AG09309 (cell line): ENCODE data around the gene MARCHF3.
"Not testable (repeated sequence)": the region's sequence is repeated elsewhere in the genome, so short reads cannot be mapped to it uniquely, and the experiment has no call there.

Experiments used
- DNase-seq: peaks from one replicate; pipeline ENCODE4 v3.0.0-alpha.2; 2010; ENCODE audit warnings: low read depth
- H3K4me3 ChIP-seq: 2 replicates; pipeline ENCODE4 v1.5.1; 2011; ENCODE audit warnings: mild to moderate bottlenecking, low read depth, low read length, moderate library complexity; ENCODE audit not compliant: control insufficient read depth
- TF ChIP-seq, protein P1 (sequence below): IDR thresholded peaks from 2 replicates; pipeline ENCODE4 v1.5.1; 2011; ENCODE audit warnings: mild to moderate bottlenecking, low read depth, low read length, inconsistent platforms; ENCODE audit not compliant: insufficient read depth, control insufficient read depth; ENCODE audit errors: missing control alignments

MARCHF3 gene

DNA sequence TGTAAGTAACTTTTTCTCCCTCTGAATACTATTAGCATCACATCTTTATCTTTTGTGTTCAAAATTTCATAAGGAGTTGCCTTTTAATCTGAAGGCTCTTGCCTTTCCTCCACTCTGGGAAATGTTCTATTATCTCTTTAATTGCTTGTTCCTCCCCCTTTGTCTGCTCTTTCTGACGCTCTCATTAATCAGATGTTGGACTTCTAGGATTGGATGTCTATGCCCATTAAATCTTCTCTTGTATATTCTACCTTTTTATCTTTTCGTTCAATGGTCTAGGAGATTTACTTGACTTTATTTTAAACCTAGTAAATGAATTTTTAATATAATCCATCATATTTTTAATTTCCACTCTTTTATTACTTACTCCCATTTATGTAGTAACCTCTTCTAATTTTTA lies 76.7 kb downstream of the MARCHF3 start:
- H3K4me3 ChIP-seq, result no peak overlapping the region
- TF ChIP-seq, protein P1, sequence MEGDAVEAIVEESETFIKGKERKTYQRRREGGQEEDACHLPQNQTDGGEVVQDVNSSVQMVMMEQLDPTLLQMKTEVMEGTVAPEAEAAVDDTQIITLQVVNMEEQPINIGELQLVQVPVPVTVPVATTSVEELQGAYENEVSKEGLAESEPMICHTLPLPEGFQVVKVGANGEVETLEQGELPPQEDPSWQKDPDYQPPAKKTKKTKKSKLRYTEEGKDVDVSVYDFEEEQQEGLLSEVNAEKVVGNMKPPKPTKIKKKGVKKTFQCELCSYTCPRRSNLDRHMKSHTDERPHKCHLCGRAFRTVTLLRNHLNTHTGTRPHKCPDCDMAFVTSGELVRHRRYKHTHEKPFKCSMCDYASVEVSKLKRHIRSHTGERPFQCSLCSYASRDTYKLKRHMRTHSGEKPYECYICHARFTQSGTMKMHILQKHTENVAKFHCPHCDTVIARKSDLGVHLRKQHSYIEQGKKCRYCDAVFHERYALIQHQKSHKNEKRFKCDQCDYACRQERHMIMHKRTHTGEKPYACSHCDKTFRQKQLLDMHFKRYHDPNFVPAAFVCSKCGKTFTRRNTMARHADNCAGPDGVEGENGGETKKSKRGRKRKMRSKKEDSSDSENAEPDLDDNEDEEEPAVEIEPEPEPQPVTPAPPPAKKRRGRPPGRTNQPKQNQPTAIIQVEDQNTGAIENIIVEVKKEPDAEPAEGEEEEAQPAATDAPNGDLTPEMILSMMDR, result no peak
- no peak for DNase-seq

DNA sequence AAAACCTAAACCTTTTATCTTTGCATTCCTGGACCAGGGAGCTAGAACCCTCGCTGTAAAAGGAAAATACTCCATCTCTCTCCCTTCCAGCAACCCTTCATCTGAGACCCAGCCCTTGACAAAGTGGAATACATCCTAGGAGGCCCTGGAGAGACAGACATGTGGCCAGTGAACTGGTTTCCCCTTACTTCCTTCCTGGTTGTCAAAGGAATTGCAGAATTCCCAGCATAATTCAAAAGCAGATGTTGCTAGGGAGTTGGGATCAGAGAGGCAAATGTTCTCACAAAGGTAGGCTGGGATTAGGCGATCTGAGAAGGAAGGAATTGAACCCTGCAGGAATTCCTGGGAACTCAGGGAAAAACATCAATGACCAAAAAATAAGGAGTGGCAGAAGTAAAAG lies 80.9 kb downstream of the MARCHF3 start:
- DNase-seq, result no peak
- H3K4me3 ChIP-seq, result no peak overlapping the region
- TF ChIP-seq, protein P1, result no peak

DNA sequence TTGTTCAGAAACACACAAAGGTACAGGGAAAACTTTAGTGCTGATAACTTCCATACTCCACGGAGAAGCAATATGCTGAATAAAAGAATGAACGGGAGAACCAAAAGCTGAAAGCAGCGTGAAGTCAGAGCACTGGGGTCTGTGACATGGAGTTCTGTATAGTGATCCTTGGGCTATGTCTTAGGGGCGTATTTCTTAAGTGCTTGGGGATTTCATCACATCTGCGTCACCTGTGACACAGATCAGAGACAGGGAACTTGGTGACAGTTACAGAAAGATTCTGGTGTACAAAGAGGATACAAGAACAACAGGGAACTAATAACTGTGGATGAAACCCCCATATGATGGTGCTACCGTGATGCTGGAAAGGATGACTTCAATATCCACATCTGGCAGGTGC lies 81.9 kb downstream of the MARCHF3 start:
- no peak overlapping the region for H3K4me3 ChIP-seq
- DNase-seq, result no peak
- TF ChIP-seq, protein P1, result no peak

DNA sequence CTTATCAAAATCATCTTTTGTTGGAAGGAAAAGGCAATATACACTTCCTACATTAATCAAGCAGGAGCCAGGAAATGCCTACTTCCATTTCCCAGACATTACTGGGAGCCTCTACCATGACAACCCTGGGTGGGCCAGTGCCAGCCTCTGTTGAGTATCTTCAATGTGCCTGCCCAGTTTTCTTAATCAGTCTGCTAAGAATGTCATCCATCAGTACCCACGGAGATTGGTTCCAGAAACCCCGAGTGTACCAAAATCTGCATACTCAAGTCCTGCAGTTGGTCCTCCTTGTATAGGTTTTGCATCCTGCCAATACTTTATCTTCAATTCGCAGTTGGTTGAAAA lies 82.4 kb downstream of the MARCHF3 start:
- TF ChIP-seq, protein P1, result no peak
- no peak for DNase-seq
- H3K4me3 ChIP-seq, result no peak overlapping the region

DNA sequence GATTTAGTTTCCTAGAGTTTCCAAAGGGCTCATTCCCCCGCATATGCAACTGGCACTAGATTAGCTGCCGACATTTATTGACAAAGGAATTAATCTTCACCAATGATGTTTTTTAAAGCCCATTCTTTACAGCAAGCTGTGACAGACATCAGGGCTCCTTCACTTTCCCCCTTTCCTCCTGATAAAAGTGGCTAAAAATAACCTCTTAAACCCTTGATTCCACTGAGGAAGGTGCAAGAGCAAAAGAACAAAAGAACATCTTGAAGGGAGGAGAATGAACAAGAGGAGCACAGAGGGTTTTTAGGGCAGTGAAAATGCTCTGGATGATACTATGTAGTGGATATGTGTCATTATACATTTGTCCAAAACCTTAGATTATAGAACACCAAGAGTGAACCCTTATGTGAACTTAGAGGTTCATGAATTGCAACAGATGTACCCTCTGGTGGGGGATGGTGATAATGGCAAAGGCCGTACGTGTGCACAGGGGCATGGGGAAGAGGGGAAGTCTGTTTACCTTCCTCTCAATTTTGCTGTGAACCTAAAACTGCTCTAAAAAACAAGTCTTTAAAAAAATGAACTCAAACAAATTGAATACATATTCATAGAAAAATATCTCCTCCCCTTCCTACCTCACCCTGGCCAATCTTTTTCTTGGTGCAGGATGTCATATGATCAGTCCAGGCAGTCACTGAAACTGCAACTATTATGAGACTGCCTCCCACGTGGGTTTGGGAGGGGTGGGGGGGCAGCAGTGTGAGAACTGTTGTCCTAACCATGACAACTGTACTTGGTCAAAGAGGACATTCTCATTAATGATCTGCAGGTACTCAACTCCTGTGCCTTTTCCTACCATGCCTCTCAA lies 83.0 kb downstream of the MARCHF3 start:
- TF ChIP-seq, protein P1, result no peak
- no peak overlapping the region for H3K4me3 ChIP-seq
- DNase-seq, result no peak

DNA sequence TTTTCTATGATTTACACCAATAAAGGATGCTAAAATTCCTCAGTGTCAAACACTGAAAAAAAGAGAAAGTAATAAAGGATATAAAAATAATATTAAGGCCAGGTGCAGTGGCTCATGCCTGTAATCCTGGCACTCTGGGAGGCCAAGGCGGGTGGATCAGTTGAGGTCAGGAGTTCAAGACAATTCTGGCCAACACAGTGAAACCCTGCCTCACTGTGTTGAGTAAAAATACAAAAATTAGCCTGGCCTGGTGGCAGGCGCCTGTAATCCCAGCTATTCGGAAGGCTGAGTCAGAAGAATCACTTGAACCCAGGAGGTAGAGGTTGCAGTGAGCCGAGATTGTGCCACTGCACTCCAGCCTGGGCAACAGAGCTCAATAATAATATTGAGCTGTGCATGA lies 87.5 kb downstream of the MARCHF3 start:
- H3K4me3 ChIP-seq, DNase-seq: not testable (repeated sequence)

DNA sequence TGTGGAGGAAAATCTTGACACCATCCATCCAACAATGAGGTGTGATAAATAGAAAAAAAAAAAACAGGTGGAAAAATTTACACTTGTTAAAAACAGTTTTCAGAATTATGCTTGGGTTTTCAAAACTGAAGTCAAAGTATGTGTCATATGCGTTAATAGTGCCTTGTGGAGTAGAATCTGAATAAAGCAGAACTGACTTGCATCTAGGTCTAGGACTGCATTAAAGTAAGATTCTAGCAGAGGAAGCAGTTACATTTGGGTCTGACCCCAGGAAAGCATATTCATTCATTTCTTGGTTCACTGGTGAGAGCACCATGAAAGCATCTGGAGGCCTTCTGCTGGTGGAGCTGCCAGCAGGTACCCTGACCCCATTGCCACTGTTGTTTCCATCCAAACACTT lies 89.0 kb downstream of the MARCHF3 start:
- TF ChIP-seq, protein P1, result no peak
- no peak for DNase-seq
- no peak overlapping the region for H3K4me3 ChIP-seq
